B cell (primary cell): ENCODE measurements around the gene CCDC183.

Source experiments
- CTCF ChIP-seq: fragments of 200-600 bp; IDR thresholded peaks from one replicate; pipeline ENCODE4 v1.8.0; 2022; ENCODE audit warnings: antibody characterized with exemption, mild to moderate bottlenecking
- EZH2 ChIP-seq: IDR thresholded peaks from 2 replicates; pipeline ENCODE4 v1.6.1; 2012; ENCODE audit warnings: borderline replicate concordance, low read depth, mild to moderate bottlenecking, moderate library complexity, low read length; ENCODE audit not compliant: insufficient read depth, poor library complexity, severe bottlenecking

GRCh38 chr9:136764301-136764891, 31.7 kb upstream of the CCDC183 start, which contains the start of gene LCN15:
- TF ChIP-seq CTCF (no peak), EZH2 (no peak)
